ENCODE measurements around the gene REELD1.

GRCh38 chr4:146245850-146246249 is 31.5 kb downstream of the REELD1 start:
- TF ChIP-seq, protein P1, sequence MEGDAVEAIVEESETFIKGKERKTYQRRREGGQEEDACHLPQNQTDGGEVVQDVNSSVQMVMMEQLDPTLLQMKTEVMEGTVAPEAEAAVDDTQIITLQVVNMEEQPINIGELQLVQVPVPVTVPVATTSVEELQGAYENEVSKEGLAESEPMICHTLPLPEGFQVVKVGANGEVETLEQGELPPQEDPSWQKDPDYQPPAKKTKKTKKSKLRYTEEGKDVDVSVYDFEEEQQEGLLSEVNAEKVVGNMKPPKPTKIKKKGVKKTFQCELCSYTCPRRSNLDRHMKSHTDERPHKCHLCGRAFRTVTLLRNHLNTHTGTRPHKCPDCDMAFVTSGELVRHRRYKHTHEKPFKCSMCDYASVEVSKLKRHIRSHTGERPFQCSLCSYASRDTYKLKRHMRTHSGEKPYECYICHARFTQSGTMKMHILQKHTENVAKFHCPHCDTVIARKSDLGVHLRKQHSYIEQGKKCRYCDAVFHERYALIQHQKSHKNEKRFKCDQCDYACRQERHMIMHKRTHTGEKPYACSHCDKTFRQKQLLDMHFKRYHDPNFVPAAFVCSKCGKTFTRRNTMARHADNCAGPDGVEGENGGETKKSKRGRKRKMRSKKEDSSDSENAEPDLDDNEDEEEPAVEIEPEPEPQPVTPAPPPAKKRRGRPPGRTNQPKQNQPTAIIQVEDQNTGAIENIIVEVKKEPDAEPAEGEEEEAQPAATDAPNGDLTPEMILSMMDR (conservative IDR thresholded peaks at IDR 0.05 in 1 of 2, IDR thresholded peaks at IDR 0.05 in 1 of 2; ENCODE audit: extremely low read depth in 1 of 2, insufficient read depth in 1 of 2, low read depth in 1 of 2, low read length in 2 of 2): no peak
- TF ChIP-seq EZH2 (IDR thresholded peaks at IDR 0.05; ENCODE audit: borderline replicate concordance, low read length): no peak

Measured in mammary epithelial cell (primary cell).